IMR-90 (cell line): ENCODE results near the gene CD44. TPM values are rescaled to one million over a fixed set of nuclear protein-coding genes. Genes with fewer than 3 reads are reported as not detected.

Experiments used
- ATAC-seq: fragments of 200-7000 bp; cut with Tn5 transposase; 2 replicates; pipeline ENCODE4 v1.9.1; 2020; ENCODE audit warnings: low read depth, mild to moderate bottlenecking, moderate library complexity
- BruUV-seq: library from RNA; stranded (reverse); fragments of 400-500 nt; replicated peaks from 2 replicates; lab custom pipeline; 2021; lab: Mats Ljungman, UMichigan
- CTCF ChIA-PET: fragments of 300-600 bp; formaldehyde crosslinking; extraction: SDS; loops from one replicate; lab custom pipeline; 2021; ENCODE audit warnings: antibody characterized with exemption; lab: Yijun Ruan, JAX
- POLR2A ChIA-PET: fragments of 300-600 bp; sonication (Branson Sonifier 250); formaldehyde crosslinking; loops from one replicate; lab custom pipeline; 2022; ENCODE audit warnings: antibody characterized with exemption; ENCODE audit not compliant: unreplicated experiment; lab: Charles Lee
- DNase-seq: peaks from one replicate; pipeline ENCODE4 v3.0.0; 2013
- H2AFZ ChIP-seq: replicated peaks from 2 replicates; pipeline ENCODE3; 2013; ENCODE audit warnings: low read length, mild to moderate bottlenecking; ENCODE audit not compliant: poor library complexity
- H2AK5ac ChIP-seq: 2 replicates; pipeline ENCODE4 v1.6.1; 2013; ENCODE audit warnings: low read depth, low read length, inconsistent platforms
- H2AK9ac ChIP-seq: replicated peaks from 2 replicates; pipeline ENCODE3; 2013; ENCODE audit warnings: mild to moderate bottlenecking, low read depth, low read length, moderate library complexity; ENCODE audit not compliant: poor library complexity
- H2BK120ac ChIP-seq: 2 replicates; pipeline ENCODE4 v1.6.1; 2013; ENCODE audit warnings: low read depth, low read length, inconsistent platforms
- H2BK15ac ChIP-seq: 3 replicates; pipeline ENCODE4 v1.6.1; 2013; ENCODE audit warnings: low read depth, low read length, inconsistent platforms
- H2BK20ac ChIP-seq: 2 replicates; pipeline ENCODE4 v1.6.1; 2013; ENCODE audit warnings: low read depth, mild to moderate bottlenecking, inconsistent platforms, low read length, moderate library complexity
- H2BK5ac ChIP-seq: 2 replicates; pipeline ENCODE4 v1.6.1; 2013; ENCODE audit warnings: mild to moderate bottlenecking, low read depth, low read length, inconsistent platforms; ENCODE audit not compliant: poor library complexity, severe bottlenecking
- H3K14ac ChIP-seq: replicated peaks from 2 replicates; pipeline ENCODE4 v1.6.1; 2013; ENCODE audit warnings: low read depth, low read length, inconsistent platforms
- H3K18ac ChIP-seq: 2 replicates; pipeline ENCODE4 v1.6.1; 2013; ENCODE audit warnings: low read depth, low read length, control low read depth
- H3K23ac ChIP-seq: 2 replicates; pipeline ENCODE4 v1.6.1; 2013; ENCODE audit warnings: low read depth, low read length, inconsistent platforms
- H3K27ac ChIP-seq: 2 replicates; pipeline ENCODE4 v1.5.1; 2013; ENCODE audit warnings: mild to moderate bottlenecking, control low read depth, low read length; ENCODE audit not compliant: insufficient read depth
- H3K27me3 ChIP-seq: 2 replicates; pipeline ENCODE4 v1.6.1; 2013; ENCODE audit warnings: low read length; ENCODE audit not compliant: control insufficient read depth, insufficient read depth
- H3K36me3 ChIP-seq: 2 replicates; pipeline ENCODE4 v1.6.1; 2013; ENCODE audit warnings: low read length, mixed read lengths; ENCODE audit not compliant: control insufficient read depth, insufficient read depth
- H3K4ac ChIP-seq: 2 replicates; pipeline ENCODE4 v1.6.1; 2013; ENCODE audit warnings: low read depth, low read length, inconsistent platforms
- H3K4me1 ChIP-seq: 2 replicates; pipeline ENCODE4 v1.6.1; 2013; ENCODE audit warnings: low read length, mixed read lengths; ENCODE audit not compliant: control insufficient read depth, insufficient read depth
- H3K4me2 ChIP-seq: 2 replicates; pipeline ENCODE4 v1.6.1; 2013; ENCODE audit warnings: low read depth, mild to moderate bottlenecking, control low read depth, low read length, moderate library complexity
- H3K4me3 ChIP-seq: 2 replicates; pipeline ENCODE4 v1.5.1; 2013; ENCODE audit warnings: low read depth, mild to moderate bottlenecking, control low read depth, low read length, moderate library complexity; ENCODE audit not compliant: insufficient read depth
- H3K56ac ChIP-seq: 2 replicates; pipeline ENCODE4 v1.6.1; 2013; ENCODE audit warnings: low read length, inconsistent platforms; ENCODE audit not compliant: insufficient read depth; ENCODE audit errors: extremely low read depth
- H3K79me1 ChIP-seq, 2 experiments: 2 replicates each; pipeline ENCODE4 v1.6.1; 2013; ENCODE audit warnings: low read length in 2 of 2, inconsistent platforms in 1 of 2, low read depth in 1 of 2
- H3K9ac ChIP-seq: 2 replicates; pipeline ENCODE4 v1.6.1; 2013; ENCODE audit warnings: low read depth, low read length, control low read depth
- H3K9me1 ChIP-seq: 2 replicates; pipeline ENCODE4 v1.6.1; 2013; ENCODE audit warnings: low read length, inconsistent platforms; ENCODE audit not compliant: insufficient read depth
- H3K9me3 ChIP-seq: 2 replicates; pipeline ENCODE4 v1.6.1; 2013; ENCODE audit warnings: low read length; ENCODE audit not compliant: control insufficient read depth, insufficient read depth
- H4K20me1 ChIP-seq: 2 replicates; pipeline ENCODE4 v1.6.1; 2013; ENCODE audit warnings: low read length, inconsistent platforms; ENCODE audit not compliant: insufficient read depth
- H4K5ac ChIP-seq: 2 replicates; pipeline ENCODE4 v1.6.1; 2013; ENCODE audit warnings: mild to moderate bottlenecking, low read depth, low read length, control low read depth
- H4K8ac ChIP-seq, 2 experiments: 2 replicates each; pipeline ENCODE4 v1.6.1; 2013; ENCODE audit warnings: low read depth in 2 of 2, low read length in 2 of 2, control low read depth in 1 of 2, inconsistent platforms in 1 of 2
- H4K91ac ChIP-seq: 2 replicates; pipeline ENCODE4 v1.6.1; 2013; ENCODE audit warnings: low read depth, low read length, inconsistent platforms; ENCODE audit not compliant: insufficient read depth
- MXI1 ChIP-seq: IDR thresholded peaks from 2 replicates; pipeline ENCODE4 v1.6.1; 2012; ENCODE audit warnings: low read depth, mild to moderate bottlenecking, low read length, moderate library complexity, borderline replicate concordance
- POLR2A ChIP-seq: IDR thresholded peaks from 2 replicates; pipeline ENCODE4 v1.6.1; 2012; ENCODE audit warnings: mild to moderate bottlenecking, low read depth, low read length
- WGBS, 2 experiments: methylation state at CpG; one replicate each; pipeline versions ENCODE4 v1.1.5 to v1.1.7; 2013; ENCODE audit warnings: missing lambda C conversion rate in 2 of 2; ENCODE audit not compliant: insufficient read length in 1 of 2; ENCODE audit errors: extremely low coverage in 2 of 2; 5-methylcytosine and 5-hydroxymethylcytosine counted together
- dilution Hi-C: fragments of 300-500 bp; cut with HindIII; formaldehyde crosslinking; loops from one replicate; pipeline ENCODE4 v1.14.3; 2018; ENCODE audit warnings: low sequenced_read_pairs; ENCODE audit not compliant: unreplicated experiment
- in situ Hi-C: fragments of 300-500 bp; cut with MboI; formaldehyde crosslinking; loops from 3 replicates; pipeline ENCODE4 v1.14.3; 2019; ENCODE audit warnings: low sequenced_read_pairs, inconsistent platforms, mixed read lengths
- intact Hi-C: fragments of 100-400 bp; cut with micrococcal nuclease; formaldehyde crosslinking; loops from 2 replicates; pipeline ENCODE4 v1.10.0; 2022
- polyA plus RNA-seq, 3 experiments: library from polyadenylated mRNA; depleted of rRNA; stranded (reverse); fragments of >200 nt; gene quantifications; 2 replicates each; pipeline ENCODE4 v1.2.3, GENCODE V29; 2012; ENCODE audit warnings: low replicate concordance in 1 of 3
- total RNA-seq: library from RNA; depleted of rRNA; stranded (reverse); fragments of >200 nt; gene quantifications from 2 replicates; pipeline ENCODE4 v1.2.3, GENCODE V29; 2012

The CD44 gene
- total and polyA plus RNA-seq, 2 of the 4 experiments (the other 2 are of a cell fraction), result 357 to 947 TPM

GRCh38 chr11:35231076-35231860 lies 92.3 kb downstream of the CD44 start:
- Histone ChIP-seq H3K9me3 (peaks cover 3% of the 10 kb centered on the region; the same call in 1 of the 2 replicates), H3K9me1 (peaks cover 2% of the 10 kb centered on the region; the same call in 1 of the 2 replicates), H4K8ac (peak overlapping the region in 1 of 2 experiments; percentile 29; a peak in 1 of 4 replicates), H3K4me1 (peaks cover 13% of the 10 kb centered on the region), H3K4me3 (no peak overlapping the region), H3K36me3 (peaks cover 36% of the 10 kb centered on the region), H3K27ac (peak overlapping the region; percentile 50; the same call in 1 of the 2 replicates), H3K4me2 (no peak overlapping the region), H3K18ac (peak overlapping the region; percentile 60; the same call in 1 of the 2 replicates), H2BK15ac (no peak overlapping the region), H3K4ac (no peak overlapping the region), H2BK120ac (no peak overlapping the region), H2AK5ac (0 out of 2 replicates have a peak overlapping the region, but pooled peaks have one; percentile 6), H3K9ac (no peak overlapping the region), H3K23ac (no peak overlapping the region), H2AK9ac (no peak overlapping the region), H4K5ac (peak overlapping the region; percentile 84), H2BK20ac (no peak overlapping the region; the same call in 1 of the 2 replicates), H4K91ac (no peak overlapping the region), H2BK5ac (peak overlapping the region; percentile 98), H3K14ac (0 out of 2 replicates have a peak overlapping the region, but pooled peaks have one; percentile 3), H3K79me1 (peaks cover 6 to 38% of the 10 kb centered on the region in 2 experiments; a peak in 3 of 4 replicates), H4K20me1 (no peaks in the 10 kb centered on the region), H2AFZ (no peak overlapping the region), H3K27me3 (no peaks in the 10 kb centered on the region), H3K56ac (no peak overlapping the region)
- no peak for DNase-seq
- intact Hi-C loops, result loop anchor here (5.0 to 10.0 kb wide), 2 partner anchors 76 to 254 kb away; no protein-coding TSS in a partner anchor
- no TSS peak for BruUV-seq
- ATAC-seq, result no peak
- WGBS, 2 experiments, result no CpG with 5 or more reads among the region's 5 CpGs
- dilution Hi-C loops, result no loop called here
- in situ Hi-C loops, result loop anchor here (10.0 kb wide), 1 partner anchor 154 kb away; no protein-coding TSS in a partner anchor
- POLR2A ChIA-PET, result interaction anchor here (0.6 kb wide), 1 partner anchor 1477 kb away, joined by 14 read pairs; no protein-coding TSS in a partner anchor
- CTCF ChIA-PET, result interaction anchor here (0.8 kb wide), 1 partner anchor 160 kb away, joined by 4 read pairs; no protein-coding TSS in a partner anchor
- TF ChIP-seq POLR2A, result 0 out of 2 replicates have a peak, but pooled peaks have one; percentile 4
- no peak for TF ChIP-seq MXI1
